Testis (tissue), 3 donors: ENCODE measurements around the gene CALR. TPM values are rescaled to one million over a fixed set of nuclear protein-coding genes. Genes with fewer than 3 reads are reported as not detected.

Experiments used
- DNase-seq: peaks from one replicate; pipeline ENCODE4 v3.0.0-alpha.2; 2019
- H3K27ac ChIP-seq, 2 donors: fragments of 200-600 bp; sonication (generic); one replicate each; pipeline ENCODE4 v1.5.1; 2019
- H3K27me3 ChIP-seq: fragments of 200-600 bp; sonication (generic); one replicate; pipeline ENCODE4 v1.5.1; 2019
- H3K36me3 ChIP-seq: fragments of 200-600 bp; sonication (generic); one replicate; pipeline ENCODE4 v1.5.1; 2017; ENCODE audit warnings: low read depth; ENCODE audit errors: missing control alignments
- H3K4me1 ChIP-seq: fragments of 200-600 bp; sonication (generic); one replicate; pipeline ENCODE4 v1.5.1; 2019
- H3K4me3 ChIP-seq, 2 donors: fragments of 200-600 bp; sonication (generic); one replicate each; pipeline ENCODE4 v1.5.1; 2017 to 2019
- H3K9me3 ChIP-seq: fragments of 200-600 bp; sonication (generic); one replicate; pipeline ENCODE4 v1.5.1; 2017
- CTCF ChIP-seq, 3 experiments: fragments of 450-650 bp in 2 of 3; fragments of 200-600 bp in 1 of 3; sonication (generic) in 1 of 3; IDR thresholded peaks; one replicate each; pipeline ENCODE4 v1.5.1; 2016 to 2019; ENCODE audit warnings: antibody characterized with exemption in 3 of 3, mild to moderate bottlenecking in 2 of 3, moderate library complexity in 1 of 3
- POLR2A ChIP-seq: fragments of 450-650 bp; IDR thresholded peaks from one replicate; pipeline ENCODE4 v1.6.1; 2017; ENCODE audit warnings: antibody characterized with exemption, mild to moderate bottlenecking, moderate library complexity
- WGBS, 2 donors: methylation state at CpG; one replicate each; pipeline ENCODE4 v1.1.5; 2018; 5-methylcytosine and 5-hydroxymethylcytosine counted together
- intact Hi-C: fragments of 100-400 bp; cut with DNase I; formaldehyde crosslinking; loops from one replicate; pipeline ENCODE4 v1.15.1; 2023; ENCODE audit warnings: low total_unique reads
- polyA plus RNA-seq: library from polyadenylated mRNA; stranded (reverse); fragments of 350-450 nt; fragmentation: Illumina TruSeq; extraction: RNeasy Lipid Tissue Mini Kit (QIAGEN cat#74804); gene quantifications from one replicate; pipeline ENCODE4 v1.2.3, GENCODE V29; 2014; ENCODE audit warnings: low read depth, low replicate concordance; ENCODE audit not compliant: insufficient read depth
- total RNA-seq, 2 donors: library from RNA; depleted of rRNA; stranded (reverse); fragments of >200 nt; gene quantifications; one replicate each; pipeline ENCODE4 v1.2.3, GENCODE V29; 2016

The CALR gene
- total and polyA plus RNA-seq, 3 donors from 2014 or later, result 389 to 538 (median 467) TPM

- intact Hi-C loops, result loop anchor here (5.0 kb wide), 1 partner anchor 82 kb away; no protein-coding TSS in a partner anchor
- Histone ChIP-seq H3K36me3 (no peaks in the 10 kb centered on the region), H3K9me3 (no peaks in the 10 kb centered on the region), H3K27ac (no peak overlapping the region), H3K27me3 (no peaks in the 10 kb centered on the region), H3K4me1 (no peaks in the 10 kb centered on the region), H3K4me3 (no peak overlapping the region)
- WGBS, 2 donors, result 89 to 95% methylated on average over 3 of the region's 3 CpGs
- TF ChIP-seq POLR2A (no peak), CTCF (IDR thresholded peaks at IDR 0.05) (no peak)
- no peak for DNase-seq
These were observed 41.6 kb downstream of the CALR start for GRCh38 chr19:12979974-12980373.

- 80 to 86% methylated on average over 6 of the region's 6 CpGs for WGBS, 2 donors
- no peaks in the 10 kb centered on the region for H3K9me3 ChIP-seq
- intact Hi-C loops, result loop anchor here (5.0 kb wide), 1 partner anchor 80 kb away; no protein-coding TSS in a partner anchor
These were observed 44.2 kb downstream of the CALR start for GRCh38 chr19:12982648-12983047.

GRCh38 chr19:12983091-12983490 is 44.7 kb downstream of the CALR start:
- Histone ChIP-seq H3K9me3 (no peaks in the 10 kb centered on the region), H3K27ac (no peak overlapping the region), H3K36me3 (no peaks in the 10 kb centered on the region), H3K4me3 (peak overlapping the region; percentile 38 to 42), H3K27me3 (no peaks in the 10 kb centered on the region), H3K4me1 (no peaks in the 10 kb centered on the region)
- no peak for DNase-seq
- TF ChIP-seq POLR2A (no peak), CTCF (IDR thresholded peaks at IDR 0.05) (no peak)
- 36 to 53% methylated on average over 10 of the region's 10 CpGs for WGBS, 2 donors
- intact Hi-C loops, result loop anchor here (5.0 kb wide), 1 partner anchor 79 kb away; no protein-coding TSS in a partner anchor

More at GRCh38 chr19:12982648-12983047, 44.2 kb downstream of the CALR start:
- no peak for DNase-seq
- Histone ChIP-seq H3K27ac (no peak overlapping the region), H3K4me1 (no peaks in the 10 kb centered on the region), H3K27me3 (no peaks in the 10 kb centered on the region), H3K4me3 (peak overlapping the region in 1 of 2 donors; percentile 38), H3K36me3 (no peaks in the 10 kb centered on the region)
- TF ChIP-seq CTCF (IDR thresholded peaks at IDR 0.05) (no peak), POLR2A (no peak)

- intact Hi-C loops, result loop anchor here (2.0 to 5.0 kb wide), 2 partner anchors 79 to 109 kb away; no protein-coding TSS in a partner anchor
- Histone ChIP-seq H3K27ac (no peak overlapping the region), H3K27me3 (no peaks in the 10 kb centered on the region), H3K4me1 (no peaks in the 10 kb centered on the region), H3K9me3 (no peaks in the 10 kb centered on the region), H3K36me3 (no peaks in the 10 kb centered on the region), H3K4me3 (peak overlapping the region; percentile 38 to 42)
- WGBS, 2 donors, result 10 to 17% methylated on average over 24 to 51 of the region's 51 CpGs
- peak; percentile 89 for DNase-seq
- TF ChIP-seq CTCF (IDR thresholded peaks at IDR 0.05), result peak; percentile 94 to 99 (median 99)
- TF ChIP-seq POLR2A, result no peak
These were observed 45.2 kb downstream of the CALR start for GRCh38 chr19:12983542-12984142.
